Mesenchymal stem cell (in vitro differentiated cells and primary cell): ENCODE data around the gene ADAD2.

Experiments
- DNase-seq: peaks from one replicate; pipeline ENCODE4 v3.0.0-alpha.2; 2013
- H2AFZ ChIP-seq: one replicate; pipeline ENCODE4 v1.6.1; 2013; ENCODE audit warnings: low read depth, mild to moderate bottlenecking, control low read depth, inconsistent platforms, low read length, moderate library complexity
- H2AK5ac ChIP-seq: 2 replicates; pipeline ENCODE4 v1.6.1; 2013; ENCODE audit warnings: low read length, moderate library complexity, mild to moderate bottlenecking, inconsistent platforms; ENCODE audit not compliant: severe bottlenecking
- H2BK120ac ChIP-seq: one replicate; pipeline ENCODE4 v1.6.1; 2013; ENCODE audit warnings: low read depth, mild to moderate bottlenecking, inconsistent platforms, low read length, moderate library complexity
- H2BK12ac ChIP-seq, 2 experiments: one replicate each; pipeline ENCODE4 v1.6.1; 2013; ENCODE audit warnings: inconsistent platforms in 2 of 2, low read length in 2 of 2, mild to moderate bottlenecking in 2 of 2, moderate library complexity in 2 of 2, control low read depth in 1 of 2
- H2BK15ac ChIP-seq: one replicate; pipeline ENCODE4 v1.6.1; 2013; ENCODE audit warnings: mild to moderate bottlenecking, low read depth, inconsistent platforms; ENCODE audit not compliant: poor library complexity, severe bottlenecking
- H2BK5ac ChIP-seq: 2 replicates; pipeline ENCODE4 v1.6.1; 2013; ENCODE audit warnings: low read depth, mild to moderate bottlenecking, low read length, control low read depth, inconsistent platforms; ENCODE audit not compliant: poor library complexity, severe bottlenecking
- H3K14ac ChIP-seq, 2 experiments: one replicate each; pipeline ENCODE4 v1.6.1; 2013; ENCODE audit warnings: inconsistent platforms in 2 of 2, low read length in 2 of 2, control low read depth in 1 of 2, mild to moderate bottlenecking in 1 of 2, moderate library complexity in 1 of 2
- H3K18ac ChIP-seq, 2 experiments: one replicate each; pipeline ENCODE4 v1.6.1; 2013; ENCODE audit warnings: inconsistent platforms in 2 of 2, low read length in 2 of 2, control low read depth in 1 of 2, low read depth in 1 of 2, mild to moderate bottlenecking in 1 of 2
- H3K23ac ChIP-seq, 2 experiments: one replicate each; pipeline ENCODE4 v1.6.1; 2013; ENCODE audit warnings: inconsistent platforms in 2 of 2, low read length in 2 of 2, mild to moderate bottlenecking in 2 of 2, moderate library complexity in 2 of 2, control low read depth in 1 of 2
- H3K27ac ChIP-seq: 2 replicates; pipeline ENCODE4 v1.5.1; 2013; ENCODE audit warnings: mild to moderate bottlenecking, moderate library complexity, low read length, control low read depth, inconsistent platforms; ENCODE audit not compliant: poor library complexity, severe bottlenecking
- H3K27me3 ChIP-seq, 2 experiments: 2 replicates each; pipeline versions ENCODE4 v1.6.1 to v1.7.0; 2013; ENCODE audit warnings: low read length in 2 of 2, mild to moderate bottlenecking in 2 of 2, moderate library complexity in 2 of 2, control low read depth in 1 of 2, inconsistent platforms in 1 of 2; ENCODE audit not compliant: control insufficient read depth in 1 of 2, insufficient read depth in 1 of 2
- H3K36me3 ChIP-seq, 2 experiments: 2 replicates each; pipeline versions ENCODE4 v1.6.1 to v1.7.0; 2013; ENCODE audit warnings: low read length in 2 of 2, control low read depth in 1 of 2, inconsistent platforms in 1 of 2, low read depth in 1 of 2, mild to moderate bottlenecking in 1 of 2; ENCODE audit not compliant: insufficient read depth in 2 of 2, control insufficient read depth in 1 of 2
- H3K4ac ChIP-seq, 2 experiments: one replicate each; pipeline ENCODE4 v1.6.1; 2013; ENCODE audit warnings: inconsistent platforms in 2 of 2, low read length in 2 of 2, mild to moderate bottlenecking in 2 of 2, moderate library complexity in 2 of 2, control low read depth in 1 of 2, low read depth in 1 of 2
- H3K4me1 ChIP-seq: 2 replicates; pipeline ENCODE4 v1.6.1; 2013; ENCODE audit warnings: low read depth, low read length, control low read depth; ENCODE audit not compliant: control insufficient read depth, insufficient read depth
- H3K4me2 ChIP-seq: 2 replicates; pipeline ENCODE4 v1.6.1; 2013; ENCODE audit warnings: low read length, mild to moderate bottlenecking, inconsistent platforms; ENCODE audit not compliant: poor library complexity, severe bottlenecking
- H3K4me3 ChIP-seq, 2 experiments: 2 replicates each; pipeline versions ENCODE4 v1.5.1 to v1.7.0; 2013; ENCODE audit warnings: low read length in 2 of 2, mild to moderate bottlenecking in 2 of 2, control low read depth in 1 of 2, low read depth in 1 of 2; ENCODE audit not compliant: insufficient read depth in 1 of 2
- H3K79me1 ChIP-seq: replicated peaks from 2 replicates; pipeline ENCODE4 v1.6.1; 2013; ENCODE audit warnings: mild to moderate bottlenecking, control low read depth, low read length, inconsistent platforms; ENCODE audit not compliant: poor library complexity, severe bottlenecking
- H3K9ac ChIP-seq: 2 replicates; pipeline ENCODE4 v1.7.0; 2013; ENCODE audit warnings: mild to moderate bottlenecking, low read length, moderate library complexity
- H3K9me3 ChIP-seq: 2 replicates; pipeline ENCODE4 v1.7.0; 2013; ENCODE audit warnings: mild to moderate bottlenecking, low read length; ENCODE audit not compliant: control insufficient read depth
- H4K8ac ChIP-seq: one replicate; pipeline ENCODE4 v1.6.1; 2013; ENCODE audit warnings: inconsistent platforms, mild to moderate bottlenecking, low read length, moderate library complexity
- H4K91ac ChIP-seq: one replicate; pipeline ENCODE4 v1.6.1; 2013; ENCODE audit warnings: mild to moderate bottlenecking, low read length, inconsistent platforms
- WGBS: methylation state at CpG from one replicate; pipeline ENCODE4 v1.1.7; 2013; ENCODE audit warnings: mixed read lengths; 5-methylcytosine and 5-hydroxymethylcytosine counted together

The ADAD2 gene

DNA sequence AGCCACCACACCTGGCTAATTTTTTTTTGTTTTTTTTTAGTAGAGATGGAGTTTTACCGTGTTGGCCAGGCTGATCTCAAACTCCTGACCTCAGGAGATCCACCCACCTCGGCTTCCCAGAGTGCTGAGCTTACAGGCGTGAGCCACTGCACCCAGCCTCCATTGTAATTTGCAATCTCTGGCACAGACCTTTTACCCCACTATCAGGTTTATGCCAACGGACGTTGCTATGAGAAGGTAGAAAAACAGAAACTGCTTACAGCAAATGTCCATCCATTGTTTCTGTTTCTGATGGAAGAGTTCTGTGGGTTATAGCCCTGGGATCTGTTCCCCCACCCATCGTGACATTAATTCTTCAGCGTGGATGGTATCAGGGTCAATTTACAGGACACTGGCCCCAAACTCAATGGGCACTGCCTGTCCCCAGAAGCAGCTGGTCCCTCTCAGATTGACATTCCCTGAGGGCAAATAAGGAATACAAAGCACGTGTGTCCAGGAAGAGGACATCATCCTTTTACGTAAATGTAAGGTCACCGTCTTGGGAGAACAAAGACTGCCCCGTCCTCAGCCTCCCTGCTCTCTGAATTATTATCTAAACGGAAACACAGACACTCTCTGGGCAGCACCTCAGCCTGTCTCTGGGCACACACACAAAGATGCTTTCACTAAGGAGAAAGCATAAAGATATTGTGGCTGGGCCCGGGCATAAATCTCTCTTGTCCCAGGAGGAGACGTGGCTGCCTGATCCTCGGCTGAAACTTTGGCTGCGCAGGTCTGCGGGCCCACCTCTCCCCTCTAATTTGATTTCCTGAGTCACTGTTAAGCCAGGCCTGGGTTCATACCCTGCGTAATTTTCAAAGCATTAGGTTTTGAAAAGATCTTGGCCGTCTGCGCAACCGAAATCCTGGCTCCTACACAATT, 43.6 kb downstream of the ADAD2 start:
- Histone ChIP-seq H4K91ac (no peak overlapping the region), H3K9ac (no peak overlapping the region), H3K9me3 (no peaks in the 10 kb centered on the region), H3K4me2 (no peak overlapping the region), H2AFZ (no peak overlapping the region), H3K27me3 (peaks cover 48 to 81% of the 10 kb centered on the region in 2 experiments), H3K36me3 (no peaks in the 10 kb centered on the region), H3K79me1 (no peaks in the 10 kb centered on the region), H3K4me3 (no peak overlapping the region), H2BK120ac (no peak overlapping the region), H3K27ac (no peak overlapping the region), H2BK15ac (no peak overlapping the region), H3K18ac (no peak overlapping the region), H3K4ac (no peak overlapping the region), H3K4me1 (no peaks in the 10 kb centered on the region), H3K14ac (no peak overlapping the region), H2BK12ac (no peak overlapping the region), H2AK5ac (no peak overlapping the region), H2BK5ac (no peak overlapping the region), H4K8ac (no peak overlapping the region), H3K23ac (no peak overlapping the region)
- DNase-seq, result peak; percentile 15
- WGBS, result 82% methylated on average over 21 of the region's 21 CpGs

GRCh38 chr16:84236671-84237070, 45.7 kb downstream of the ADAD2 start:
- H3K23ac ChIP-seq, result no peak overlapping the region
- no peak overlapping the region for H3K27ac ChIP-seq
- H3K27me3 ChIP-seq, result peaks cover 53 to 82% of the 10 kb centered on the region in 2 experiments
- no peak overlapping the region for H3K9ac ChIP-seq
- no peak overlapping the region for H3K18ac ChIP-seq
- no peak for DNase-seq
- H3K79me1 ChIP-seq, result no peaks in the 10 kb centered on the region
- no peaks in the 10 kb centered on the region for H3K9me3 ChIP-seq
- 88% methylated on average over 25 of the region's 25 CpGs for WGBS
- H3K4ac ChIP-seq, result no peak overlapping the region
- no peaks in the 10 kb centered on the region for H3K4me1 ChIP-seq
- H2BK15ac ChIP-seq, result no peak overlapping the region
- no peak overlapping the region for H2AFZ ChIP-seq
- H3K4me3 ChIP-seq, result no peak overlapping the region
- H3K14ac ChIP-seq, result no peak overlapping the region
- H2AK5ac ChIP-seq, result no peak overlapping the region
- H3K4me2 ChIP-seq, result no peak overlapping the region
- no peak overlapping the region for H2BK5ac ChIP-seq
- no peak overlapping the region for H4K8ac ChIP-seq
- H4K91ac ChIP-seq, result no peak overlapping the region
- H2BK12ac ChIP-seq, result no peak overlapping the region
- H3K36me3 ChIP-seq, result no peaks in the 10 kb centered on the region
- no peak overlapping the region for H2BK120ac ChIP-seq

DNA sequence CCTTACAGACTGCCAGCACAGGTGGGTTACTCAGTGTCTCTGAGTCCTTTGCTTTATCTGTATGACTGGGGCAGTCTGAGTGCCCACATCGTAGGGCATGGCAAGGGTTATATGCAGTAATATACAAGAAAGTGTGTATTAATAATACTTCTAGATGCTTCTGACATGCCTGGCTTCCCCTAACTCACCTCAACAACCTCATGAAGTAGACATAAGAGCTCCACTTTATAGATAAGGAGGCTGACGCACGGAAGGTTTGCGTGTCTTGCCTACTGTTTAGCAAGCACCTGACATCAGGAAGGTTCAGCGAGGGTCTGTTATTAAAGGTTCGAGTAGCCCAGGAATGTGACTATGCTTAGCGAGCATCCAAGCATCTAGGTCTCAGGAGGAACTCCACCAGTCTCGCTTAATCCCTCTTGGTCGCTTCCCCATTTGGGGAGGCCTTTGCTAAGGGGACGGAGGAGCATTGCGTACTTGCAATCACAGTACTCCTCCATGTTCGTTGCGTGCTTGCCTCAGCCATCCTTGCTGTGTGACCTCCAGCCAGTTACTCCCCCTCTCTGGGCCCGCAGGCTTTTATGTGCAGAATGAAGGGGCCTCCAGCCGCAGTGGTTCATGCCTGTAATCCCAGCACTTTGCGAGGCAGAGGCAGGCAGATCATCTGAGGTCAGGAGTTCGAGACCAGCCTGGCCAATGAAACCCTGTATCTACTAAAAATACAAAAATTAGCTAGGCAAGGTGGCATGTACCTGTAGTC, 47.2 kb downstream of the ADAD2 start:
- H2BK15ac ChIP-seq, result no peak overlapping the region
- no peaks in the 10 kb centered on the region for H3K36me3 ChIP-seq
- no peak overlapping the region for H3K4ac ChIP-seq
- no peak for DNase-seq
- H2AFZ ChIP-seq, result no peak overlapping the region
- H2AK5ac ChIP-seq, result no peak overlapping the region
- no peak overlapping the region for H3K4me3 ChIP-seq
- H3K18ac ChIP-seq, result no peak overlapping the region
- no peak overlapping the region for H3K14ac ChIP-seq
- 93% methylated on average over 16 of the region's 17 CpGs for WGBS
- H2BK5ac ChIP-seq, result no peak overlapping the region
- no peaks in the 10 kb centered on the region for H3K4me1 ChIP-seq
- H3K27me3 ChIP-seq, result peaks cover 59 to 84% of the 10 kb centered on the region in 2 experiments
- H4K8ac ChIP-seq, result no peak overlapping the region
- no peak overlapping the region for H2BK12ac ChIP-seq
- H3K23ac ChIP-seq, result no peak overlapping the region
- H3K27ac ChIP-seq, result no peak overlapping the region
- no peaks in the 10 kb centered on the region for H3K9me3 ChIP-seq
- H3K9ac ChIP-seq, result no peak overlapping the region
- no peak overlapping the region for H4K91ac ChIP-seq
- no peaks in the 10 kb centered on the region for H3K79me1 ChIP-seq
- no peak overlapping the region for H2BK120ac ChIP-seq
- no peak overlapping the region for H3K4me2 ChIP-seq

- WGBS, result 58% methylated on average over 6 of the region's 10 CpGs
- H2AFZ ChIP-seq, result no peak overlapping the region
- H4K91ac ChIP-seq, result no peak overlapping the region
- H2BK5ac ChIP-seq, result no peak overlapping the region
- no peak overlapping the region for H3K9ac ChIP-seq
- H3K4me1 ChIP-seq, result no peaks in the 10 kb centered on the region
- H2AK5ac ChIP-seq, result no peak overlapping the region
- H2BK12ac ChIP-seq, result no peak overlapping the region
- no peaks in the 10 kb centered on the region for H3K79me1 ChIP-seq
- no peak overlapping the region for H3K4me2 ChIP-seq
- no peak overlapping the region for H3K14ac ChIP-seq
- peaks cover 69 to 86% of the 10 kb centered on the region in 2 experiments for H3K27me3 ChIP-seq
- no peak for DNase-seq
- H3K18ac ChIP-seq, result no peak overlapping the region
- H3K36me3 ChIP-seq, result no peaks in the 10 kb centered on the region
- peaks cover 8% of the 10 kb centered on the region for H3K9me3 ChIP-seq
- no peak overlapping the region for H2BK15ac ChIP-seq
- H2BK120ac ChIP-seq, result no peak overlapping the region
- H3K27ac ChIP-seq, result no peak overlapping the region
- no peak overlapping the region for H4K8ac ChIP-seq
- no peak overlapping the region for H3K4me3 ChIP-seq
- H3K4ac ChIP-seq, result no peak overlapping the region
- no peak overlapping the region for H3K23ac ChIP-seq
Observed at GRCh38 chr16:84239141-84239769, 48.3 kb downstream of the ADAD2 start.
